ENCODE measurements around the gene NHEJ1.
"Not testable (repeated sequence)": the region's sequence is repeated elsewhere in the genome, so short reads cannot be mapped to it uniquely, and the experiment has no call there.

The NHEJ1 gene

GRCh38 chr2:219160186-219161017 lies at the start of gene NHEJ1:
NHEJ1 (minus strand) TSS chr2:219160815; CDS start chr2:219158362, 2,453 bp downstream.
- FAIRE-seq, result peak; percentile 95
- DNase-seq (ENCODE audit: extremely low spot score, insufficient read length, low read depth), result peak; percentile 92

GRCh38 chr2:219209236-219210195 lies 48.9 kb upstream of the NHEJ1 start:
- FAIRE-seq (no peak), DNase-seq (ENCODE audit: extremely low spot score, insufficient read length, low read depth) (no peak)

GRCh38 chr2:219207884-219208740 lies 47.5 kb upstream of the NHEJ1 start:
- DNase-seq (ENCODE audit: extremely low spot score, insufficient read length, low read depth) (no peak), FAIRE-seq (no peak)

- FAIRE-seq (no peak), DNase-seq (ENCODE audit: extremely low spot score, insufficient read length, low read depth) (no peak)
These were observed 46.7 kb upstream of the NHEJ1 start for GRCh38 chr2:219207134-219207883.

- DNase-seq (ENCODE audit: extremely low spot score, insufficient read length, low read depth) (peak; percentile 98), FAIRE-seq (peak; percentile 90)
These were observed 45.9 kb upstream of the NHEJ1 start, which contains the start of gene ZFAND2B for GRCh38 chr2:219206328-219207133. ZFAND2B (plus strand) TSS chr2:219206782; CDS start chr2:219206988, 206 bp downstream.

GRCh38 chr2:219205981-219206327 lies 45.3 kb upstream of the NHEJ1 start:
- FAIRE-seq (no peak), DNase-seq (ENCODE audit: extremely low spot score, insufficient read length, low read depth) (no peak)

GRCh38 chr2:219205165-219205538 lies 44.5 kb upstream of the NHEJ1 start:
- FAIRE-seq (no peak), DNase-seq (ENCODE audit: extremely low spot score, insufficient read length, low read depth) (no peak)

GRCh38 chr2:219204425-219205164 lies 44.0 kb upstream of the NHEJ1 start:
- DNase-seq (ENCODE audit: extremely low spot score, insufficient read length, low read depth), result no peak
- no peak for FAIRE-seq

- FAIRE-seq; DNase-seq (ENCODE audit: extremely low spot score, insufficient read length, low read depth): not testable (repeated sequence)
These were observed 40.7 kb upstream of the NHEJ1 start for GRCh38 chr2:219201331-219201730.

GRCh38 chr2:219200502-219201326 lies 40.1 kb upstream of the NHEJ1 start:
- FAIRE-seq; DNase-seq (ENCODE audit: extremely low spot score, insufficient read length, low read depth): not testable (repeated sequence)

GRCh38 chr2:219199470-219200211 lies 39.0 kb upstream of the NHEJ1 start:
- DNase-seq (ENCODE audit: extremely low spot score, insufficient read length, low read depth) (no peak), FAIRE-seq (no peak)

- FAIRE-seq (no peak), DNase-seq (ENCODE audit: extremely low spot score, insufficient read length, low read depth) (no peak)
These were observed 38.4 kb upstream of the NHEJ1 start for GRCh38 chr2:219198974-219199373.

- no peak for FAIRE-seq
These were observed 36.8 kb upstream of the NHEJ1 start for GRCh38 chr2:219197388-219197787.

GRCh38 chr2:219186754-219187456 lies 26.3 kb upstream of the NHEJ1 start:
- FAIRE-seq, result no peak

More at GRCh38 chr2:219197388-219197787, 36.8 kb upstream of the NHEJ1 start:
- DNase-seq (ENCODE audit: extremely low spot score, insufficient read length, low read depth), result no peak

GRCh38 chr2:219184121-219184520 lies 23.5 kb upstream of the NHEJ1 start:
- no peak for FAIRE-seq
- no peak for DNase-seq (ENCODE audit: extremely low spot score, insufficient read length, low read depth)

More at GRCh38 chr2:219186754-219187456, 26.3 kb upstream of the NHEJ1 start:
- DNase-seq (ENCODE audit: extremely low spot score, insufficient read length, low read depth), result no peak
